ENCODE measurements around the gene ATP1B4.
"Not testable (repeated sequence)": the region's sequence is repeated elsewhere in the genome, so short reads cannot be mapped to it uniquely, and the experiment has no call there.

The ATP1B4 gene

DNA sequence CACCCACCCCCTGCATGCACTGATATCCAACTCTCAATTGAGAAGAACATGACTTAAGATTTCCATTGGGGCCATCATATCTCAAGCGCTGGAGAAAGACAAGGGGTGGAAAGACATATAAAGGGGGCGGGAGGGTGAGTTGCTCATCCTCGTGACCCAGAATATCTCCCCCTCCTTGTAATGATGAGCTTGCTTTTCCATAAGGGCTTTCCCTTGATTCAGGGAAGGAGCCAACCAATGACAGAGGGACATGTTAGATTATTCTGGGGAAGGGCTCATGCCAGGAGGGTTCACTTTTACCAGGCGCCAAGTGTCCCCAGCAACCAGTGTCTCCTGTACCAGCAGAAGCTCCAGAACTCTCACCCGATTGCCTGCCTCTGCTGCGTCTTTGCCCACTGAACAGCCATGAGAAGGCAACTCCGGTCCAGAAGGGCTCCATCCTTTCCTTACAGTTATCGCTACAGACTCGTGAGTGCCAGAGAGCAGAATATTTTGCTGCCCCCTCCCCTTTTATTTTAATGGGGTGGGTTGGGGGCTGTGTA, at the start of gene ATP1B4:
TSS of gene ATP1B4 (plus strand) at position 326 of the 542 bp plus-strand sequence. CDS start at position 406, 80 bp downstream.
- no peak within 1 kb of the TSS for H3K4me3 ChIP-seq (ENCODE audit: low read depth, low read length)

DNA sequence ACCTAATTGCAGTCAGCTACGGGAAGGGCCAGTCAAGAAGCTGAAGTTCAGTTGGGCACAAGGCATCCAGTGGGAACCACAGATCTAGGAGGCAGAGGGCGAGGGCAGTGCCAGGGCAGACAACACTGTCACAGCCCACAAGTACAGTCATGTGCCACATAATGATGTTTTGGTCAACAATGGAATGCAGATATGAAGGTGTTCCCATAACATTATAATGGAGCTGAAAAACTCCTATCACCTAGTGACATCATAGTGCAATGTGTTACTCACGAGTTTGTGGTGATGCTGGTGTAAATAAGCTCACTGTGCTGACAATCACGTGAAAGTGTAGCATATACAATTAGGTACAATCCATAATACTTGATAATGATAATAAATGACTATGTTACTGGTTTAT, 46.1 kb upstream of the ATP1B4 start:
- no peak overlapping the region for H3K4me3 ChIP-seq (ENCODE audit: low read depth, low read length)
- no peak for DNase-seq (ENCODE audit: low read depth)

More for the DNA sequence above, at the start of gene ATP1B4:
- no peak for DNase-seq (ENCODE audit: low read depth)

DNA sequence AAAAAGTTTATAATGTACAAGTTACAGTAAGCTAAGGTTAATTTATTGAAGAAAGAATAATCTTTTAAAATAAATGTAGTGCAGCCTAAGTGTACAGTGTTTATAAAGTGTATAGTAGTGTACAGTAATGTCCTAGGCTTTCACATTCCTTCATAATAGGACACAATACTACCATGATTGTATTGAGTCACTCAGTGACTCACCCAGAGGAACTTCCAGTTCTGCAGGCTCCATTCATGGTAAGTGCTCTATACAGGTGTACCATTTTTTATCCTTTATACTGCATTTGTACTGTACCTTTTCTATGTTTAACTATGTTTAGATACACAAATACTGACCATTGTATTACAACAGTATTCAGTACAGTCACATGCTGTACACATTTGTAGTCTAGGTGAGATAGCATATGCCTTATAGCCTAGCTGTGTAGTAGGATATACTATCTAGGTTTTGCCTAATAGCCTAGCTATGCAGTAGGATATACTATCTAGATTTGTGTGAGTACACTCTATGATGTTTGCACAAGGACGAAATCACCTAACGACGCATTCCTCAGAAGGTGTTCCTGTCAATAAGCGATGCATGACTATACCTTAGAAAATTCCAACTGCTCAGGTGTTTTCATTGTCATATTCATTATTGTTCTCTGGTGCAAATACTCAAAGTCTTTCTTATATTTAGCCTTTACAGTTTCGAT, 45.2 kb upstream of the ATP1B4 start:
- no peak for DNase-seq (ENCODE audit: low read depth)
- H3K4me3 ChIP-seq (ENCODE audit: low read depth, low read length): no peak overlapping the region

DNA sequence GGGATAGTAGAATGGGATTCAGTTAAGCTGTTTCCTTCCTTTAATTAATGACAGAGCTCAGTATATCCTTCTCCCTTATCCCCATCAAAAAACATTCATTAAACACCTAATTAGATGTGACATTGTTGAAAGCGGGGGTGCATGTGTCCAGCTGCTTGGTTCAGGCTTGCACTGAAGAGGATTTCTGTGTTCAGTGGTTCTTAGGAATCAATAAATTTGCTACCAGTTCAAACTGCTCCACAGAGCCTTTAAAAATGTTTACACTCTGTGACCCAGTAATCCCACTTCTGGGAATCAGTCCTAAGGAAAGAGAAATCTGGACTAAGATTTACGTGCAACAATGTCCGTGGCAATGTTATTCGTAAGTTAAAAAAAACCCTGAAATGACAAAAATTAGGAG, 43.5 kb upstream of the ATP1B4 start:
- H3K4me3 ChIP-seq (ENCODE audit: low read depth, low read length): no peak overlapping the region
- no peak for DNase-seq (ENCODE audit: low read depth)

DNA sequence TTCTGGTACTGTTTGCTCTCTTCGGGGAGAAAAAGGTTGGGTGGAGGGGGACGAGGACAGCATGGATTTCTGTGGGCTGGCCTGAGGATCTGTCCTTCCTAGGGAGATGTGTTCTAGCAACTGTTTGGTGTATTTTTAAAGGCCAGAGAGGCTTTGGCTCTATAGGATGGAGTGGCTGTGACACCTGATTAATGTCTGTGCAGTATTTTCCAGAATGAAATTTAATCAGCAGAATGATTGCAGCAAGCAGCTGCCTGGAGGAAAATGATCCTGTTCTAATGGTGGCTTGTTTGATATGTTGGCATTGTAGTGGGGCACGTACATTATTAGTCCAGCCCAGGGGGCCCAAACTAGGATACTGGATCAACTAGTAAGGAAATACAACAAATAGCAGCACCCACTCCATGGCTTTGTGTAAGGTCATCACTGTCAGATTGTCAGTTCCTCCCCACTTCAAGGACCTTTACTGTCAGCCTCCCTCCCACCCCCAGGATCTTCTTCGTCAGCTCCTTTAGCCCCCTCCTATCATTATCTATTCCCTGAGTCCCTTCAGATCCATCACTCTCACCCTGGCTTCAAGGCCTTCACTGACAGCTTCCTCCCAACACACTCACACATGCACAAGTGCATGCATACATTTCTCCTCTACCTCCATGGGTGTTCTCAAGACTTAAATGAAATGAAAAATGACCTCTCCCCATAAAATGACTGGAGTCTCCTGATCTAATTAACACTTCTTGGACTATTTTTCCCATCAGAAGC, 40.2 kb upstream of the ATP1B4 start:
- no peak for DNase-seq (ENCODE audit: low read depth)

DNA sequence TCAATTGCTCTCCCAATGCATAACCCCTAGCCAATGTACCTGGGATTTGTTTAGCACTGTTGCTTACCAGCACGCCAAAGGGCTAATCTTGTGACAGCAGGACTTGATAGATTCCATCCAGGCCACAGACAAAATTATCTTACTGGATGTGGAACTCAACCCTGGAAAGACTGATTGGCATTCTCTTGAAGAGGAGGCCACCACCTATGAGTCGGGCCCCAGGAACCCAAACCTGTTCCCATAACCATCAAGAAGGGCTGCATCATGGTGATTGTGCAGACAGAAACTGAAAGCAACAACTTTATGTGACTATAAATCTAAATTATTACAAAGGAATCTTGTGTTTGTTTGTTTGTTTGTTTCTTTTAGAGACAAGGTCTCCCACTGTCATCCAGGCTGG, 30.8 kb upstream of the ATP1B4 start:
- no peak for DNase-seq (ENCODE audit: low read depth)

More for the DNA sequence above, 40.2 kb upstream of the ATP1B4 start:
- H3K4me3 ChIP-seq (ENCODE audit: low read depth, low read length): no peak overlapping the region

DNA sequence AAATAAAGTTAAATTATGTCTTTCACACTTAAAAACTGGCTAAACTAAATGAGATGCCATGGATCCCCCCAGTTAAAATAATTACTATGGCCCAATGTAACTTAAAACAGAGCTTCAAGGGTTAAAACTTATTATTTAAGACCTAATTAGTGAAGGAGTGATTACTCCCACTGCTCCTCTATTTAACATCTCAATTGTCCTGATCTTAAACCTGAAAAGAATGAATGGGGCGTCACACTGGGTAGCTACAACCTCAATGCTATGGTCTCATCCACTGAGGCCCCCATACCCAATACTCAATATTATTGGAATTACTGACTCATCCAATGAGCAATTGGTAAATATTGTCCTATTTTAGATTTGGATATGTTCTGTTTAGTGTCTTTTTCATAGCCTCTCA, 29.5 kb upstream of the ATP1B4 start:
- H3K4me3 ChIP-seq (ENCODE audit: low read depth, low read length): no peak overlapping the region
- DNase-seq (ENCODE audit: low read depth): no peak

More for the DNA sequence above, 30.8 kb upstream of the ATP1B4 start:
- no peak overlapping the region for H3K4me3 ChIP-seq (ENCODE audit: low read depth, low read length)

DNA sequence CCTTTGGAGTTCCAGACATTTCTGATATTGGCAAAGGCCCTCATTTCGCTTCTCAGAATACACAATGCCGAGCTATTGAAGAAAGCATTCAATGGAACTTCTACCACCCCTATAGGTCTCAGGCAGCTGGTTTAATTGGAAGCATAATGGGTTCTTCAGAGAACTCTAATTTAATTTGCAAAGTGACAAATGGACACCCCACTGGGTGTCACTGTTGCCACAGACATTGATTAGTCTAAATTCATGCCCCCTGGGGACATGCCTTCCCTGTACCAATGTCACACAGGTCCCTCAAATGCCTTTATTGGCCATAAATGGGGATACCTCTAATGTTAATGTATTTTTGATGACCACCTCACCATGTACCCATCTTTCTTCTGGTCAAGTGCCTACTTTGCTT, 27.7 kb upstream of the ATP1B4 start:
- no peak for DNase-seq (ENCODE audit: low read depth)
- no peak overlapping the region for H3K4me3 ChIP-seq (ENCODE audit: low read depth, low read length)

DNA sequence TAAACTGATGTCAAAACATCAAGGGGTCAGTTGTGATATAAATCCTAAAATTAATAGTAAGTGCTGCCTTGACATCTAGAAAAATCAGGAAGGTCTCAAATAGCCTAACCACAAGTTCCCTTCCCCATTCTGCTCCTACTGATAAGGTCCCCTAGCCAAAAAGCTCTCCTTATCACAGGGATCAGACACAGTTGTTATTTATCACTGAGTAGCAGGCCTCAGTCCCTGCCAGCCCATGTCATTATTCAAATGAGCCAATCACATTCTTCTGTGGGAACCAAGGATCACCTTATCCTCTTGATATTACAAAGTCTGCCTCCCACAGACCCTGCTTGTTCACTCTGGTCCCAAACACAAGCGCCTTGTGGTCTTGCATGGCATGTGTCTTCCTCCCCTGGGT, 27.3 kb upstream of the ATP1B4 start:
- DNase-seq (ENCODE audit: low read depth): no peak
- H3K4me3 ChIP-seq (ENCODE audit: low read depth, low read length): no peak overlapping the region

DNA sequence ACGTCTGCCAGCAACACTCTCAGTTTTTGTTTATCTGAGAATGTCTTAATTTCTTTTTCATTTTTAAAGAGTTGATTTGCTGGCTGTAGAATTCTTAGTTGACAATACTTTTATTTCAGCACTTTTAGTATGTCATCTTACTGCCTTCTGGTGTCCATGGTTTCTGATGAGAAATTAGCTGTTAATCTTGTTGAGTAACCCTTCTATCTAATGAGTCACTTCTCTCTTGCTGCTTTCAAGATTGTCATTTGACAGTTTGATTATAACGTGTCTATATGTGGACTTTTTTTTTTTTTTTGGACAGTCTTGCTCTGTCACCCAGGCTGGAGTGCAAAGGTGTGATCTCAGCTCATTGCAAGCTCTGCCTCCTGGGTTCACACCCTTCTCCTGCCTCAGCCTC, 26.6 kb upstream of the ATP1B4 start:
- no peak for DNase-seq (ENCODE audit: low read depth)
- no peak overlapping the region for H3K4me3 ChIP-seq (ENCODE audit: low read depth, low read length)

DNA sequence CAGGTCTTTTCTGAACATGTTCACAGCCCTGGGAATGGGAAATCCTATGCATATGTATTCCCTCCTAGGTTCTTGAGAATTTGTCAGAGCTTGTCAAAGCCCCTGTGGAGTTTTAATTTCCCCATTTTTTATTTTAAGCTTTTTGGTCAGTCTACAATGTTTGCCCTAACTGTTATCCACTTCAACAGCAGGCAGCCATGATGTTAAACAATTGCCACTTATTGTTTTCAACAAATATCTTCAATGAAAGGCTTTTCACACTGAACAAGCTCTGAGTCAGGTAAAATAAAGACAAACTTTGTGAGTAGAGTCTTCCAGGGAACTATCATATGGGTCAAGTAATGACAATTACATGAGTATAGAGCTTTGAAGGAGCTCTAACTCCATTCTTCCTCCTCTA, 25.0 kb upstream of the ATP1B4 start:
- H3K4me3 ChIP-seq (ENCODE audit: low read depth, low read length): no peak overlapping the region
- DNase-seq (ENCODE audit: low read depth): no peak

DNA sequence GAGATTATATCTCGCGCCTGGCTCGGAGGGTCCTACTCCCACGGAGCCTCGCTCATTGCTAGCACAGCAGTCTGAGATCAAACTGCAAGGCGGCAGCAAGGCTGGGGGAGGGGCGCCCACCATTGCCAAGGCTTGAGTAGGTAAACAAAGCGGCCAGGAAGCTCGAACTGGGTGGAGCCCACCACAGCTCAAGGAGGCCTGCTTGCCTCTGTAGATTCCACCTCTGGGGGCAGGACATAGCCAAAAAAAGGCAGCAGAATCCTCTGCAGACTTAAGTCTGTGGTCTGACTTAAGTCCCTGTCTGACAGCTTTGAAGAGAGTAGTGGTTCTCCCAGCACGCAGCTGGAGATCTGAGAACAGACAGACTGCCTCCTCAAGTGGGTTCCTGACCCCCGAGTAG, 17.3 kb upstream of the ATP1B4 start:
- not testable (repeated sequence) for DNase-seq (ENCODE audit: low read depth); H3K4me3 ChIP-seq (ENCODE audit: low read depth, low read length)

DNA sequence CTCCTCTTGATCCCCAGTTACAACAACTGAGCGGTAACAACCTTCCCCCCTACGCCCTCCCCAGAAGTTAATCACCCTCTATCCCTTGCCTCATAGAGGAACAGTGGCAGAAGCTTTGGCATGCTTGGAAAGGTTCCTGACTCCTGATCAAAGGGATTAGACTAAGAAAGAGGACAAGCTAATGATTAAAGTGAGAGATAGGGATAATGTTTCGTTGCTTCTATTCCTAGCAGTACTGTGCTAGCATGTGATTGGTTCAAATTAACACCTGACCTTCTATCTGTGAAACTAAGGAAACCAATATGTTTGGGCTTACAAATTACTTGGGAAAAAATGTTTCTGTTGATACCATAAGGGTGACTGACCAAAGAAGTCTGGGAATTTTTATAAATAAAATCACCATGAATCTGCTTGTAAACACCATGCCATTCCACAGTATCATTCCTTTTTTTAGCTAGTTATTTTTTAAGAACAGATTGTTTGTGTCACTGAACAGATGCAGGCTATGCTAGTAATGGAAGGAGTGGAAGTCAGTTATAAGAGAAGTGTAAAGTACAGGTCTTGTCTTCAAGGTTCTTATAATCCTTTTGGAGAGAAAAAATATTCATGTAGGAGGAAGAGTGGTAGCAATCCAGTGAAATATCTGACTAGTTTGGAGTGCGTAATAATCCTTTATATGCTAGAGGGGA, 11.3 kb upstream of the ATP1B4 start:
- DNase-seq (ENCODE audit: low read depth): no peak
- no peak overlapping the region for H3K4me3 ChIP-seq (ENCODE audit: low read depth, low read length)

DNA sequence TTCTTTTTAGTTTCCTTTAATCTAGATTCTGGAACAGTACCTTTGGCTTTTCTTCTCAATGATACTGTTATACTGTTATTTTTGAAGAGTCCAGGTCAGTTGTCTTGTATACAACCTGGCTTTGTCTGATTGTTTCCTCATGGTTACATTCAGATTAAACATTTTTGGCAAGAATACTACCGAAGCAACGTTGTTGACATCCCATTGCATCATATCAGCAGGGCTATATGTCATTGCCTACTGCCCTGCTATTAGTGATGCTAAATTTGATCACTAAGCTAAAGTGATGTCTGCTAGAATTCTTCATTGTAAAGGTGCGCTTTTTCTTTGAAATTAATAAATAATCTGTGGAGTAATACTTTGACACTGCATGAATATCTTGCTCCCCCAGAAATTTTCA, 5.8 kb upstream of the ATP1B4 start:
- H3K4me3 ChIP-seq (ENCODE audit: low read depth, low read length): no peak overlapping the region
- DNase-seq (ENCODE audit: low read depth): no peak

DNA sequence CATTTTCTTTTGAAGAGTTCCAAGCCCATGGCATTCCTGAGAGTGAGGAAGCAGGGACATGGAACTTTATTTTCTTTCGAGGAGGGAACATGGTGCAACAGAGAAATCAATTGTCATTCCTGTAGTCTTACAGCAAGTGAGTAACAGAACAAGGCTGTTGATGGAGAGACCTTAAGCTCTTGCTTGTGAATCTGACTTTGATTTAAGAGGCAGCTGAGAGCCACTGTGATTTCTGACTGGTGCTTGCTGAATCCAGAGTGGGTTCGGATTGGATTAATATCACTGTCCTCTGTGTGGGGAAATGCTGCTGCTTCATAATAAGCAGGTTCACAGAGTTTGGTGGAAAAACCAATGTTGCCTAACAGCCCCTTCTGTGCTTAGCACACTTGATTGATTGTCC, 4.7 kb upstream of the ATP1B4 start:
- no peak overlapping the region for H3K4me3 ChIP-seq (ENCODE audit: low read depth, low read length)
- no peak for DNase-seq (ENCODE audit: low read depth)

DNA sequence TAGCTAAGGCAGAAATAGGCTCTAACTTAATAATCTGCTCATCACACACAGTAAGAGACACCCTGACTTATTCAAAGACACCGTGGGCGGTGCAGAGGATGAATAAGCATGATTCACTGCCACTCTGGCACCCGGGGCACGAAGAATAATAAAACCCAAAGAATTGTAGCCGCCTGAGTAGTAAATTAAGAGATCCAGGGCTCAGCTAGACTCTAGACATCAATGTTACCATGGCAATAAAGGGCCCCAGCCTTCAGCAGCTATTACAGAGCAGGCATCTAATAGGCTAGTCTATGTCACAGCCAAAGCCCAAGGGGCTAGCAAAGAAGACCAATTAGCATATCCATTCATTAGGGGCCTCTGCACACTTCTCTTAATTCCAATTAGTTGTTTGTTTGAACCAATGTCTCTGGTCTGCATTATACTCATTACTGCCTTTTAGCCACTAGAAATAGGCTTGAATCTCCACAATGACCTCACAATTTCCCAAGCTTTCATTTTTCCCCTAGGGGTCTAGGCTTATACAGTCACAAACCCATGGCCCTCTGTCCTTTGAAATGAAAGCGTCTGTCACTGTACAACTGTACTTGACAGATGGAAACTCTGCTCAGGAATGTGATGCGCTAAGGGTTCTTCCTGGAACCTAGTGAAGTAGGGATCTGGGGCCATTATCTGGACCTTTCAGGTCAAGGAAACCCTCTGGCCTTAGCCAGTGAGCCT, 3.0 kb upstream of the ATP1B4 start:
- no peak overlapping the region for H3K4me3 ChIP-seq (ENCODE audit: low read depth, low read length)
- no peak for DNase-seq (ENCODE audit: low read depth)

DNA sequence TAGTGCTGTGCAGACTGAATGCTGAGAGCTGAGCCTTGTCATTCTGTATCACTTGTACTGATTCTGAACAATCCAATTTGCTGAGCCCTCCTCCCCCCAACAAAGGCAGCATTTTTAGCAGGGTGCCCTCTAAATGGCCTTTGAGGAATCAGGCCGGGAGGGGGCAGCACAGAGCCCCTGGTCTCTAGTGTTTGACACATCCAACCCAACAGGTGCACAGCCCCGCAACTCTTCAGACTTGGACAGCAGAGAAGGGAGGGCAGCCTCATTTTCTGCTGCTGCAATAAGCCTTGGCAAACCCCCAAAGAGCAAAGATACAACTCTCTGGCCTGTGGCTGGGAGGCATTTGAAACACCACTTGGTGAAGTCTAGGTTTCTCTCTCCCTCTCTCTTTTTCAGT, 3.4 kb downstream of the ATP1B4 start:
- no peak for DNase-seq (ENCODE audit: low read depth)

DNA sequence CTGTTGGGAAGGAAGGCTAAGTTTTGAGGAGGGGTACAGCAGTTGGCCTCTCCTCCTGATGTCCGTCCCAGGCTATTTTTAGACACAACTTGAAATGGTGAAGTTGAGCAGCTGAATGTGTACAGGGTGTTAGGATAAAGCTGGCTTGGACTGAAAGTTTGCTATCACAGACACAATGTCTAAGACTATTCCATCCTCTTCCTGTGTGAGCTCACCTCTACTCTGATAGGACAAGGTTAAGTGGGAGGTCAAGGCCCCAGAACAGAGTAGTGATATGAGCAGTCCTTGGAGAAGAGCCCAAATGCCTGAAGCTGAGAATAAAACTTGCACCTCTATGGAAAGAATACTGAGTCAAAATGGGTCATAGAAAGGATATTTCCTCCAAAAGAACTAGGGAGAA, 4.1 kb downstream of the ATP1B4 start:
- no peak overlapping the region for H3K4me3 ChIP-seq (ENCODE audit: low read depth, low read length)
- no peak for DNase-seq (ENCODE audit: low read depth)

More for the DNA sequence above, 3.4 kb downstream of the ATP1B4 start:
- no peak overlapping the region for H3K4me3 ChIP-seq (ENCODE audit: low read depth, low read length)

DNA sequence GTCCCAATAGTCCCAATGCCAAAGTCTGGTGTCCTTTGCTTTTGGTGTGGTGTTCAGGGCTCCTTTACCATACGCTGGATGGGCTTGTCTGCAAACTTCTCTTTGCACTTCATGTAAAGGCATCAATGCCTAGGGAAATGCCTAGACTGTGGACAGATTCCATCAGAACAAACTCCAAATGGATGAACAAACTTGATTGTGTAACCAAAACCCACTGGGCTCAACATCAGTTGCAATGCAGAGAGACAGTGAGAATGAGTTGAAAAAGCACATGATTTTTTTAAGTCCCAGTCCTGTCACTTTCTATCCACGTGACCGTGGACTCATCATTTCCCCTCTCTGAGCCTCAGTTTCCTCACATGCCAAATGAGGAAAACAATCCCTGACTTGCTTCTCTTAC, 4.9 kb downstream of the ATP1B4 start:
- DNase-seq (ENCODE audit: low read depth): no peak
- no peak overlapping the region for H3K4me3 ChIP-seq (ENCODE audit: low read depth, low read length)
